SK-N-SH (cell line): ENCODE data around the gene FCMR. TPM values are rescaled to one million over a fixed set of nuclear protein-coding genes. Genes with fewer than 3 reads are reported as not detected.

Experiments used
- CTCF ChIA-PET: fragments of 300-600, 350-600 bp; formaldehyde crosslinking; extraction: SDS; loops from one replicate; lab custom pipeline; 2021; lab: Yijun Ruan, JAX
- POLR2A ChIA-PET: fragments of 350-600 bp; sonication (Branson Sonifier 250); formaldehyde crosslinking; extraction: SDS; loops from one replicate; lab custom pipeline; 2020; ENCODE audit warnings: antibody characterized with exemption, inconsistent platforms; lab: Yijun Ruan, JAX
- DNase-seq: peaks from one replicate; pipeline ENCODE4 v3.0.0; 2012
- H2AFZ ChIP-seq: fragments of 200-600 bp; sonication (generic); 2 replicates; pipeline ENCODE4 v1.8.1; 2016; ENCODE audit warnings: antibody characterized with exemption, mild to moderate bottlenecking, low read depth
- H3F3A ChIP-seq: fragments of 200-600 bp; sonication (generic); replicated peaks from 2 replicates; pipeline ENCODE3; 2016; ENCODE audit warnings: antibody characterized with exemption, mild to moderate bottlenecking; ENCODE audit not compliant: insufficient read depth
- H3K27ac ChIP-seq, 2 experiments: fragments of 200-500 bp in 1 of 2; fragments of 200-600 bp in 1 of 2; sonication (Bioruptor generic) in 1 of 2; sonication (generic), shearing (Covaris generic) in 1 of 2; 2 replicates each; pipeline versions ENCODE4 v1.5.1 to v1.6.1; 2014 to 2016; ENCODE audit warnings: low read depth in 2 of 2, inconsistent platforms in 1 of 2, low read length in 1 of 2, mild to moderate bottlenecking in 1 of 2, mixed read lengths in 1 of 2
- H3K27me3 ChIP-seq: fragments of 200-600 bp; sonication (generic), shearing (Covaris generic); 2 replicates; pipeline ENCODE4 v1.6.1; 2016; ENCODE audit warnings: mixed run types; ENCODE audit not compliant: insufficient read depth
- H3K36me3 ChIP-seq, 2 experiments: fragments of 200-500 bp in 1 of 2; fragments of 200-600 bp in 1 of 2; sonication (Bioruptor generic) in 1 of 2; sonication (generic) in 1 of 2; replicated peaks in 1 of 2; 2 replicates each; pipeline versions ENCODE3 to v1.5.1; 2014 to 2016; ENCODE audit warnings: low read length in 1 of 2, mild to moderate bottlenecking in 1 of 2; ENCODE audit not compliant: insufficient read depth in 2 of 2, control insufficient read depth in 1 of 2
- H3K4me1 ChIP-seq, 2 experiments: fragments of 200-500 bp in 1 of 2; fragments of 200-600 bp in 1 of 2; sonication (Bioruptor generic) in 1 of 2; sonication (generic), shearing (Covaris generic) in 1 of 2; 2 replicates each; pipeline versions ENCODE4 v1.5.1 to v1.6.1; 2014 to 2016; ENCODE audit warnings: low read depth in 1 of 2, low read length in 1 of 2, mixed run types in 1 of 2; ENCODE audit not compliant: insufficient read depth in 2 of 2, control insufficient read depth in 1 of 2
- H3K4me2 ChIP-seq: fragments of 200-600 bp; sonication (generic), shearing (Covaris generic); 2 replicates; pipeline ENCODE4 v1.6.1; 2017; ENCODE audit warnings: mixed run types
- H3K4me3 ChIP-seq, 2 experiments: fragments of 200-500 bp in 1 of 2; fragments of 200-600 bp in 1 of 2; sonication (Bioruptor generic) in 1 of 2; sonication (generic), shearing (Covaris generic) in 1 of 2; 2 replicates each; pipeline versions ENCODE4 v1.5.1 to v1.8.1; 2014 to 2016; ENCODE audit warnings: low read depth in 2 of 2, inconsistent platforms in 1 of 2, low read length in 1 of 2, mild to moderate bottlenecking in 1 of 2, mixed read lengths in 1 of 2, moderate library complexity in 1 of 2
- H3K79me2 ChIP-seq: fragments of 200-600 bp; sonication (generic); 2 replicates; pipeline ENCODE4 v1.8.1; 2017; ENCODE audit warnings: mild to moderate bottlenecking; ENCODE audit not compliant: insufficient read depth
- H3K9ac ChIP-seq: fragments of 200-600 bp; sonication (generic); 2 replicates; pipeline ENCODE4 v1.6.1; 2017; ENCODE audit warnings: mixed run types
- H3K9me2 ChIP-seq: fragments of 200-600 bp; sonication (generic); 2 replicates; pipeline ENCODE4 v1.6.1; 2017; ENCODE audit warnings: mixed run types
- H3K9me3 ChIP-seq: fragments of 200-600 bp; sonication (generic); 2 replicates; pipeline ENCODE4 v1.6.1; 2017; ENCODE audit warnings: mixed run types, mild to moderate bottlenecking, moderate library complexity
- H4K20me1 ChIP-seq: fragments of 200-600 bp; sonication (generic); 2 replicates; pipeline ENCODE4 v1.6.1; 2017; ENCODE audit warnings: mild to moderate bottlenecking, mixed run types; ENCODE audit not compliant: insufficient read depth
- CTCF ChIP-seq: fragments of 200-600 bp; sonication (generic); IDR thresholded peaks from 2 replicates; pipeline ENCODE4 v1.6.1; 2017; ENCODE audit warnings: antibody characterized with exemption, mild to moderate bottlenecking, moderate library complexity
- EP300 ChIP-seq, 2 experiments: IDR thresholded peaks; 2 replicates each; pipeline versions ENCODE4 v1.4.0 to v1.6.1; 2012; ENCODE audit warnings: borderline replicate concordance in 1 of 2, low read depth in 1 of 2, low read length in 1 of 2
- FOXJ3 ChIP-seq: sonication (generic); formaldehyde crosslinking; IDR thresholded peaks from 2 replicates; pipeline ENCODE4 v1.5.1; 2020; ENCODE audit warnings: mild to moderate bottlenecking, missing genetic modification reagents
- MEF2A ChIP-seq: IDR thresholded peaks from 2 replicates; pipeline ENCODE4 v1.4.0; 2012; ENCODE audit warnings: low read depth, borderline replicate concordance
- MXI1 ChIP-seq: IDR thresholded peaks from 2 replicates; pipeline ENCODE4 v1.6.1; 2012; ENCODE audit warnings: mild to moderate bottlenecking, low read depth, low read length, improper control_type of control experiment
- NRF1 ChIP-seq: IDR thresholded peaks from 2 replicates; pipeline ENCODE4 v1.6.1; 2012; ENCODE audit warnings: low read depth, mild to moderate bottlenecking, low read length
- RXRA ChIP-seq: IDR thresholded peaks from 2 replicates; pipeline ENCODE4 v1.4.0; 2012; ENCODE audit warnings: low read depth, mild to moderate bottlenecking, borderline replicate concordance
- SIN3A ChIP-seq: IDR thresholded peaks from 2 replicates; pipeline ENCODE4 v1.6.1; 2012; ENCODE audit warnings: low read depth, mild to moderate bottlenecking, low read length, moderate library complexity, borderline replicate concordance
- USF1 ChIP-seq: IDR thresholded peaks from 2 replicates; pipeline ENCODE4 v1.4.0; 2012; ENCODE audit warnings: low read depth, borderline replicate concordance
- WGBS: methylation state at CpG from one replicate; pipeline ENCODE4 v1.1.6; 2017; ENCODE audit warnings: low lambda C conversion rate; 5-methylcytosine and 5-hydroxymethylcytosine counted together
- polyA plus RNA-seq, 3 experiments: library from polyadenylated mRNA; depleted of rRNA; stranded (reverse); fragments of >200 nt; gene quantifications; 2 replicates each; pipeline ENCODE4 v1.2.3, GENCODE V29; 2012

Gene FCMR
- polyA plus RNA-seq, 1 of the 3 experiments (the other 2 are of a cell fraction), result 0.15 TPM

GRCh38 chr1:206961668-206962067, 39.9 kb upstream of the FCMR start:
- Histone ChIP-seq H3F3A (no peaks in the 10 kb centered on the region), H3K9me2 (no peaks in the 10 kb centered on the region), H3K4me1 (no peaks in the 10 kb centered on the region), H3K36me3 (no peaks in the 10 kb centered on the region), H3K27ac (no peak overlapping the region), H3K4me2 (no peak overlapping the region), H3K9ac (no peak overlapping the region), H3K9me3 (no peaks in the 10 kb centered on the region), H3K27me3 (peaks cover 25% of the 10 kb centered on the region; the same call in 1 of the 2 replicates), H3K4me3 (no peak overlapping the region), H3K79me2 (no peaks in the 10 kb centered on the region), H4K20me1 (no peaks in the 10 kb centered on the region), H2AFZ (no peak overlapping the region)
- no peak for TF ChIP-seq MEF2A
- no peak for TF ChIP-seq FOXJ3 (CRISPR knock-in tag)
- TF ChIP-seq SIN3A, result no peak
- no peak for TF ChIP-seq EP300 (IDR thresholded peaks at IDR 0.05; ENCODE audit: borderline replicate concordance in 1 of 2, low read depth in 1 of 2, low read length in 1 of 2)
- no peak for TF ChIP-seq USF1
- TF ChIP-seq NRF1, result no peak
- no peak for TF ChIP-seq MXI1
- TF ChIP-seq CTCF, result no peak
- ChIA-PET CTCF (no interaction called here), POLR2A (no interaction called here)
- 32% methylated on average over 2 of the region's 3 CpGs for WGBS
- no peak for DNase-seq

GRCh38 chr1:206960676-206961386, 39.1 kb upstream of the FCMR start:
- no peak for TF ChIP-seq RXRA
- peak; percentile 18; the same call in 1 of the 2 replicates for TF ChIP-seq CTCF
- Histone ChIP-seq H3K79me2 (no peaks in the 10 kb centered on the region), H3K4me1 (no peaks in the 10 kb centered on the region), H3K9me3 (no peaks in the 10 kb centered on the region), H3F3A (no peaks in the 10 kb centered on the region), H3K27me3 (peaks cover 22% of the 10 kb centered on the region; the same call in 1 of the 2 replicates), H3K9me2 (no peaks in the 10 kb centered on the region), H3K27ac (no peak overlapping the region), H3K4me2 (no peak overlapping the region), H3K9ac (no peak overlapping the region), H3K4me3 (no peak overlapping the region), H3K36me3 (no peaks in the 10 kb centered on the region), H2AFZ (no peak overlapping the region), H4K20me1 (no peaks in the 10 kb centered on the region)
- DNase-seq, result no peak
- ChIA-PET CTCF (interaction anchor here (2.9 kb wide), 1 partner anchor 21 kb away, joined by 13 read pairs; no protein-coding TSS in a partner anchor), POLR2A (no interaction called here)
- 33% methylated on average over 4 of the region's 6 CpGs for WGBS
